CD4-positive, alpha-beta T cell treated with Interleukin-15 for 1 hour (primary cell): Measurements from ENCODE around the gene NDST4.
"Not testable (repeated sequence)": the region's sequence is repeated elsewhere in the genome, so short reads cannot be mapped to it uniquely, and the experiment has no call there.

Experiments
- DNase-seq: peaks from one replicate; pipeline ENCODE4 v3.0.0-alpha.2; 2020

The NDST4 gene

DNA sequence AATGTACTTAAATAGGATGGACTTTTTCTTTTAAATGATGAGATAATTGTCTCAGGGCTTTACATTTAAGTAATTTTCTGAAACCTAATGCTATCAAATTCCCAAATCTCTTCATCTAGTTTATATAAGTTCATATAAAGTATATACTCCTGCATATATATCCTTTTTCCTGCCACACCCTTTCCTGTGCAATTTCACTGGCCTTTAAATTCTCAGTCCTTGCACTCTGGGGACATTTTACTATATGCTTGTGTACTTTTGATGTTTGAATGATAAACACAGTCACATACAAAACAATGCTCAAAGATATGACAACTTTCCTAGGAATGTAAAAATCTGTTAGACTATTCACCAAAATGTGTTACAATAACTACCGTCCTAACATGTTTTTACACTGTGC, 60.1 kb downstream of the NDST4 start:
- DNase-seq, result no peak

DNA sequence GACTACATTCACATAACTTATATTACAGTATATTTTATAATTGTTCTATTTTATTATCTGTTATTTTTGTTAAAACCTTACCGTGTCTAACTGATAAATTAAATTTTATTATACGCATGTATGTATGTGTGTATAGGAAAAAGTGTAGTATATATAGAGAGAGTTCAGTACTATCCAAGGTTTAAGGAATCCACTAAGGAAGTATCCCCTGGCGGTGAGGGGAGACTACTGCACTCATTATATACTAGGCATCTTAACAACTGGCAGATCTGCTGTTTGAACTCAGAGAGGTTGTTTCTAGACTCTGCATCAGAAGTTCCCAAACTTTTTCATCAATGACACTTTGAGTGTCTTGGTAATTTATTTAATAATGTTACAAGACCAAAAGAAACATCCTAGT, 70.9 kb downstream of the NDST4 start:
- no peak for DNase-seq

DNA sequence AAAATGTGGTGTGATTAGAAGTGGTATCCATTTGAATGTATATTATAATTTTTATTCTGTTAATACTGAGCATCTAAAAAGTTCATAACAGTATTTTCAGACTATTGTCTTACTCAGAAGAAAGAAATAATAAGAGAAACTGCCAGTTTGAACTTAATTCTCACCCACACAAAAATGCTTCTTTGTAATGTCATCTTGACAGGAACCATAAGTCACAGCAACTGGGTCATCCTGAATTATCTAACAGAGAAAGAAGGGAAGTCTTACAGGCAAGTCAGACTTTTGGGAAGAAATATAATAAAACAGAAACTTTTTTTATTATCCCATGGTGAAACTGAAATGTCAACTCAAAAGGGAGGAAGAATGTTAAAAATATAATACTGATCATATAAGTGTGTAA, 83.1 kb downstream of the NDST4 start:
- no peak for DNase-seq

DNA sequence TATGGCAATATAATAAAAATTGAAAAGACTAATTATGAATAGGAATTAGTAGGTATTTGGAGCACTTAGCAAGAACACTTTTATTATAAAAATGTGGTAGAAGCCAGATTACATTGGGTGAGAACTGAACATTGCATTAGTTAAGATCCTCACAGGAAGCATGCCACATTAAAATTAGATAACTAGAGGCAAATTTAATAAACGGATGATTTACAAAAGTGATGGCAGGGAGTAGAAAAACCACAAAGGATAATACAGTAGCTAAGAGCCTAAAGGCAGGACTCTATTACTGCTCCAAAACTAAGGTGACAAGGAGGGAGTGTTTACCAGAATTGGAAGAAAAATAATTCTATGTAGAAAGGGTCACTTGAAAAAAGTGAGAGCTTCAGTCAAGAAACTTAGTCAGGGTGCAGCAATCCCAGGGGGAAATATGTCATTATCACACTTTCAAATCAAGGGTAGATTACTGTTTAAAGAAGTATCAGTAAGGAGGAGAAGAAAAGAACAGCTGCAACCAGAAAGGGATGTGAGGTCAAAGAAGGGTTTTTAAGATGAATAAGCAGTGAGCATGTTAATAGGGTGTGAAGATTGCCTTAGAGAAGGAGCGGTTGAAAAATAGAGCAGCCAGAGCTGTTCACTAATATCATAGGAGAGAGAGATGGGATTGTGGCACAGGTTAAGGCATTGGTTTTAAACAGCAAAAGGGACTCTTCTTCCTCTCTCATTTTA, 84.6 kb downstream of the NDST4 start:
- no peak for DNase-seq

DNA sequence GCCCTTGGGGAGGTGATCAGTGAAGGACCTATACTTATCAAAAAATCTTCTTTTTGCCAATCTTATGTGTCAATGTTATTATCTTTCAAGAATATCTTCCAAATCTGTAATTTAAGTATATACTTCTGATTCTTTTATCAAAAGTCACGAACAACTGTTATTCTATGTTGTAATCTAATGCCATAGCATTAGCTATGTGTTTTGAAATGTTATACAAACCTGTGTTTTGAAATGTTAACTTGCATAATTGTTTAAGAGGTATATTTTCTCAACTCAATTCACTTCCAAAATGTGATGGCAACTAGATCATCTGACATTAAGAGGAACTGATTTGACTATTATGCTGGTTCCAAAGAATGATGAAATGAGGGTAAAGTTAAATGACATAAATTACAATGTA, 113.5 kb downstream of the NDST4 start:
- no peak for DNase-seq

DNA sequence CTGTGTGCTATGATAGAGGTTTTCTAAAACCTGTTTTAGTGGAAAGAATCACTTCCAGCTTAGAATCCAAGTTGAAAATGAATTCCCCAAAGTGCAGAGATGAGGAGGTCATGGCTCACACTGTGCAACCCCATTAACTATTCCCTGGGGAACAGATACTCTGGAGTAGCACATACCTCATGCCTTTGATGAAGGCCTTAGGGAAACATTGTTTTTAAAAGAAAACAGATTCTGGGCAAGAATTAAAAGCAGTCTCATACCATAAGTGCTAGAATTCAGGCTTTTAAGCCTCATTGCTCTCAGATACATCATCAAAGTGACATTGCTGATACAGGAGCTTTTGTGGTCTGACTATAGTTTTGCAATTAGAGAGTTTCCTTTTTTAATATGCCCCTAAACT, 115.1 kb downstream of the NDST4 start:
- no peak for DNase-seq

DNA sequence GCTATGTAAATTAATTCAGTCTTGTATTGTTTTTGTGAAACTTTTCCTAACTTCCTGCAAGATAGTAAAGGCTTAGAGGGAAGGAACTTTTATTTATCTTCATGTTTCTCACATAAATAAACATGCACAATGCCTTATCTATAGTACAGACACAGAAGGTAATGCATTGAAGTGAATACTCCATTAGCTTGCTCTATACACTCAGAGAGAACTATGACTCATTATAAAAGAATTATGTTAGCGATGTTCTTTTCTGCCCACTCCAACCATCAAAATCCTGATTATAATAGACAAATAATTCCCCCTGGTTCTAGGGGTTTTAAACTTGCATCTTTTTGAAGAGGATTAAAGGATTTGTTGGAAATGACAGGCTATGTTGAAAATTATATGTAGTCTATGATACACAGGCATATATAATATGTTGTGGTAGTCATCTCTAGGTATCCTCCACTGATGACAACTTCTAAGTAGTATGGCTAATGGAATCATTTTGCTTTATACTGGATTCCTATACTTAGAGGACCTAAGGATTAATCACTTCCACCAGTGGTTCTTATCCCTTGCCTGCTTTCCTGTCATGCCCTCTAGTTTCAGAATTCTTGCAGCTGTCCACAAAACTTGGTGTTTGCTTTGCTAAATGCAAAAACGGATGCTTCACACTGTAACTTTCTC, 115.7 kb downstream of the NDST4 start:
- DNase-seq, result no peak

DNA sequence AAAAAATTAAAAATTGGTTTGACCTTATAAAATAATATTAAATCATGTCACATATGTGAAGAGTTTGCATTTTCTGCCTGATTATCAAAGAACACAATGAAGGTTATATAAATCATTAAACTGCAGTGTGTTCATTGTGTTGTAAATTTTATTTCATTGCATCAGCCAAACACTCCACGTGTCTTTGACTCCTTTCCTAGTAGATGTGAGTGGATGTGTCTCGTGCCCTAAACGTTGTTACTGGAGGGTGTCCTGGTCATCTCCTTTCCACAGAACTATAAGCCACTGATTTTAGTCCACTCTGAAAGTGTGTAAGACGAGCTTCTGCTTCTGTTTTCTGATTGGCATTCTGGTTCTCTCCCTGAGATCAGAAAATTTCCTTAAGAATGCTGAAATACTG, 127.3 kb downstream of the NDST4 start:
- no peak for DNase-seq

DNA sequence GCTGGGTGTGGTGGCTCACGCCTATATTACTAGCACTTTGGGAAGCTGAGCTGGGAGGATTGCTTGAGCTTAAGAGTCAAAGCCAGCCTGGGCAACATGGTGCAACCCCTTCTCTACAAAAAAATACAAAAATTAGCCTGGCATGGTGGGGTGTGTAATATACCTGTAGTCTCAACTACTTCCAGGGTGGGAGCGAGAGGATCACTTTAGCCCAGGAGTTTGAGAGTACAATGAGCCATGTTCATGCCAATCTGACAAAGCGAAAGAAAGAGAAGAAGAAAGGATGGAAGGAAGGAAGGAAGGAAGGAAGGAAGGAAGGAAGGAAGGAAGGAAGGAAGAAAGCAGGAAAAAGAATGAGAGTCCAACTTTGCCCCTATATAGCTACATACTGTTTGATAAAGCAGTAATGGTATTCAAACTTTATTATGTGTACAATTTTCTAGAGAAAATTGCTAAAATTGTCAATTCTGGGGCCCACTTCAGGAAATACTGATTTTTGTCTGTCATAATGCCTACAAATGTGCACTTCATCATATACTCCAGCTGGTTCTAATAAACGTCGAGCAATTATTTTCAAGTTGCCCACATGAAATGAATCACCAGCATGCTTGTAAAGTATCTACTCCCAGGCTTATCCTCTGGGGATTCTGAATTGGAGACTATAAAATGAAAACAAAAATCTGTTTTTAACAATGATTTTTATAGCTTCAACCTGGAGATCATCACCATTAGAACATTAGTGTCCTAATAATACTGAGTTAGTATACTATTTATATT, 132.3 kb downstream of the NDST4 start:
- no peak for DNase-seq

DNA sequence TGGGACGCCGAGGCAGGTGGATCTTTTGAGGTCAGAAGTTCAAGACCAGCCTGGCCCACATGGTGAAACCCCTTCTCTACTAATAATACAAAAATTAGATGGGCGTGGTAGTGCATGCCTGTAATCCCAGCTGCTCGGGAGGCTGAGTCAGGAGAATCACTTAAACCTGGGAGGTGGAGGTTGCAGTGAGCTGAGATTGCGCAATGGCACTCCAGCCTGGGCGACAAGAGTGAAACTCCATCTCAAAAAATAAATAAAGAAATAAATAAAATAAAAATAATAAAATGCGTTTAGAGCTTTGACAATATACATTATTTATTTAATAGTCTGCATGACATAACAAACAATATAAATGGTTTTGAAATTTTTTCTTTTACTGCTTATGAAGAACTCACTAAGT, 133.0 kb downstream of the NDST4 start:
- DNase-seq, result not testable (repeated sequence)

DNA sequence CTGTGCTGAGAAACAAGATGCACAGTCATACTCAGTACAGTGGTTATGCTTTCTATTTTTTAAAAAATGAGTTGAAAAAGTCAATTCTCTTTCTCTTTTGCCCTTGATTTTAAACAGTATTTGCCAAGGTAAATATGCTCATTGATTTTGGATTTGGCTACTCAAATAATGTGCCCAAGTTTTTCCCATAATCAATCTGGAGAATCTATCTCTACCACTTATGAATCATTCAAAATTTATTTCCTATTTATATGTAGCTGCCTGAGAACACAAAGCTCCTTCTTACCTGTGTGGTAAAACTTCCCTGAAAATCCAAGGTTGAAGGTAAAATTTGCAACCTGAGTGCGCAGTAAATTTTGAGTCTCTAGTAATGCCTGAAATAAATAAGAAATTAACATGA, 136.5 kb downstream of the NDST4 start:
- no peak for DNase-seq

DNA sequence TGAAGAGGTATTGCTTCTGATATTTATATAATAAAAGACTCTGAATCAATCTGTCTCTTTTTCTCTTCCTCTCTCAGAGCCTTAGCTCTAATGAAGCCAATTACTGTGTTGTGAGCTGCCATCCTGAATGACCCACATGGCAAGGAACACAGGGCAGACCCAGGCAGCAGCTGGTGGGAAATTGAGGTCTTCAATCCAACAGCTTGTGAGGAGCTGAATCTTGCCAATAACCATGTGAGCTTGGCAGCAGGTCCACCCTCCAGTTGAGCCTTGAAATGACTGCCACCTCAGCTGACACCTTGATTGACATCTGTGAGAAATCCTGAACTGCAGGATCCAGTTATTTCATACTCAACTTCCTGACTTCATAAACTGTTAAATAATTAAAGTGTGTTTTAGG, 149.4 kb downstream of the NDST4 start:
- no peak for DNase-seq

DNA sequence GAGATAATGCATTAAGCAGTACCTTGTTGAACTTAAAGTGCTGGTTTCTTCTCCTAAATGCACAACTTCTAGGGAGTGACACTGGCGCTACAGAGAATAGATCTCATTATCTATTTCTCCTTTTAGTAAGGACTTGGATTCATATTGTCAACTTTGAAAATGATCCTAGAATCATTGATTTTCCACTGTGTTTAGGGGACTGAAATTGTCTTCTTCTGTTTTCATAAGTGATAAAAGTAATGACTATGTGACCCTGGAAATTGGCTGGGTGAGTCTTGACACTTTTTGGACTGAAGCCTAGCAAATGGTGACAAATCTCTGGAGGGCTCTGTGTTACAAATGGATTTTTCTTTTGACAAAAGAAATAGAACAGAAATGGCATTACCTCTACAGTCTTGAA, 167.8 kb downstream of the NDST4 start:
- no peak for DNase-seq

DNA sequence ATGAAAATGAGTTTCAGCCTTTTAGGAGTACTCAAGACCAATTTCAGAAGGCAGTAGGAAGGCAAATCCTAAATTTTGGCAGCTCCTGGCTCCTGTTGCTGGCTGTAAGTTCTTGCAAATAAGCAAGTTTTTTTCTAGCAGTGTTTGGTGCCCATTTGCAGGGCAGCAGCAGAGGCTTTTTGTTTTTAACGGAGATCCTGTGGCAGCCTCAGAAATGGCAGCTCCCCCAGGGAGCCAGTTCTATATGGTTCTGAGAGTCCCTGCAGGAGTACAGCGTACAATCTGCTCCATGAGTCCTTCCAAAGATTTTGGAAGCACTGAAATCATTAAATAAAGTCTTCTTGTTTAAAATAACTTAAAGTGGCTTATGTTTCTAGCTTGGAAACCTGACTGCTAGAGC, 171.9 kb downstream of the NDST4 start:
- DNase-seq, result no peak

DNA sequence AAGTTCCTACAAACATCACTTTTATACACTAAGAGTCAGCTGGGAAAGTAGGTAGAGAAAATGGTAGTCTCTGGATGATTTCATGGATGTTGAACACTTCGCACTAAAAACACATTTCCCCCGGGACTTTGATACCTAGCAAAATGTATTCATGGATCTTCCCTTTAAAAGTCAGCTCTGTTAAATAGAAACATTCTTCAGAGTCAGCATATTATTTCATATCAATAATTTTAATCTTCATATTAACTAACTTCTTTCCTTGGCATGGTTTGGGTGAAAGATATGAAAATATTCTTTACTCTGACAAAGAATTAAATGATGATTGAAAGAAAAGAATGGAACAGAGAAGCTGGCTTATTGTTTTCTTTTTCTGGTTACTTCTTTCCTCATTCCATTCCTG, 185.5 kb downstream of the NDST4 start:
- DNase-seq, result no peak

DNA sequence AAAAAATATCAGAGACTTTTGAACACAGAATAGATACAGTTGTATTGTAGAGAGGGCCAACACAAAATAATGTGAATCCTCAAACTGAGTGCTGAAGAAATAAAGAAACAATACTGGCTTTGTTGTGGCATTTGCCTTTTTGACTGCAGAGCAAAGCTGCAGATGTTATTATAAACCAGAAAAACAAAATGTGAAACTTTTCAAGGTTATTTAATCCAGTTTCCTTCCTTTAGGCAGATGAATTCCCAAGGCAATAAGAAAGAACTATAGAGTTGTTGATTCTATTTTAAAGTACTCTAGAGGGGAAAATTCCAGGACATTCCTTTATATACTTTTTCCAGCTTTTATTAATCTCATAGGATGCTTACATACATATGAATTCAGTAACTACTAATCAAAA, 186.8 kb downstream of the NDST4 start:
- no peak for DNase-seq

DNA sequence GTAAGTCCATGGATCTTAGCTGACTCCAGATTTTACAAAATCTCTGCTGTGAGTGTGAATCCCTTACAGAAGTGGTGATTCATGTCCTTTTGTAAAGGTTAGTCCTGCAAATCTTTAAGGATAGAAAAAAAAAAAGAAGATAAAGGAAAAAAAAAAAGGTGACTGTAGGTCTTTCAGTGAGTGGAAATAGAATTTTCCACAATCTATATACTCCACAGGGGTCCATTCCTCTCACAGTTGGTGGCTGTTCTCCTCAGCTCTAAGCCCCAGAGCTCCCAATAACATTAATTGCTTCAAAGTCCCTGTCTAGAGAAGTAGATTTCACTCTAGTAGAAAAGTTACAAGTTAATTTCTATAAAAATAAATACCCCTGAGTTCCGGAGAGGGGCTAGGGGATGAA, 189.1 kb downstream of the NDST4 start:
- no peak for DNase-seq

DNA sequence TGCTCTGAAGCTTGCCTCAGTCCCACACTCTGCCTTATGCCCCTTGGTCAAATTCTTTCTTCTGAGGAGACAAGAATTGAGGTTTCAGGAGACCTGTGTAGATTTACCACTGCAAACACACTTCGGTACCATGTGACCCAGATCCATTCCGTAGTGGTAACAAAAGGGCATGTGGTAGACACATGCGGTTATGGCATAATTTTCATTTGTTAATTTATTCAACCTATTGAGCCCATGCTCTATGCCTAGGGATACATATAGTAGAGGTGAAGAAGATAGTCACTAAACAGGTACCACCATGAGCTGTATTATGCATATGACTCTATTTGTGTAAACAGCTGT, 190.9 kb downstream of the NDST4 start:
- no peak for DNase-seq

DNA sequence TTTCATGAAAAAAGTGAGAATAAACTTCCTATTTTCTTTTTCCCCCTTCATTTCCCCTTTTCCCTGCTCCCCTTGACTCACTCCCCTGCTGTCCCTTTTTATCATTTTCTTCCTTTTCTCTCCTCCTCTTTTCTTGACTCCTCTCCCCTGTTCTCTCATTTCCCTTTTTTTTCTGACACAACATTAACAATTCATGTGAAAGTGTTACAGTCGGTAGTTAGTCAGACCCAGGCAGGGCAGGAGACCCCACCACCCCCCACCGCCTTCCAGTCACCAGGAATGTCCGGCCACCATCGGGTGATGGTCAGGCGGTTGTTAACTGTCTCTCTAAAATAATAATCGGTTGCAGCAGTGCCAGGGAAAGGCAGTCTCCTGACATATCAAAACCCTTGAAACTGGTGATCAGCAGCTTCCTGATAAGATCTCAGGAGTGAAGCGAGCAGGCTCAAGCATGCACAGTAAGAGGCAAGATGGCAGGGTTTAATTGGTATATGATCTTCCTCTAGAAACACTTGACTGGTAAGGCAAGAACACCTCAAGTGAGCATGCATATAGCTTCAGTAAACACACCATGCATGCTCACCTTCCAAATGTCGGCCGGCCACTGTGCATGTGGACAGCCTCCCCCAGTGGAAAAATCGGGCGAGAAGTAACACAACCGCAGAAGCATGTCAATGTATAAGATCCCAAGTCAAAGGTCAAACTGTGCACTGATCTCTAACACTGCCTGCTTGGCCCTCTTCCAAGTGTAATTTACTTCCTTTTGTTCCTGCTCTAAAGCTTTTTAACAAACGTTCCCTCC, 191.4 kb downstream of the NDST4 start:
- no peak for DNase-seq

DNA sequence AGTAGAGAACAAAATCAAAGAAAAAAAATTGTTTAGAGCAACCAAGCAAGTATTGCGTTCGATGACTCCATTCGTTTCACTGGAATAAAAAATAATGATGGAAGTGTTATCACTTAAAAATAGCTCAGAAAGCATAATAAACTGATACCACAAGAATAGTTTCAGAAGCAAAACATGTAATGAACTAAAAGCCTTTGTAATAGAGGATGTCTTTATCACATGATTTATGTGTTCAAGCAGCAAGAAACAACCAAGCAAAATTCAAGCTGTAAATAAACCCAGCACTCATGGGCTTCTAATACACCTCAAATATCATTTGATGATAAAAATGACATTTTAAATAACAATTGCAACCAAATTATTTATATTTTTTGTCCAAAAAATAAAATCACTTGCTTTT, 192.2 kb downstream of the NDST4 start:
- no peak for DNase-seq

DNA sequence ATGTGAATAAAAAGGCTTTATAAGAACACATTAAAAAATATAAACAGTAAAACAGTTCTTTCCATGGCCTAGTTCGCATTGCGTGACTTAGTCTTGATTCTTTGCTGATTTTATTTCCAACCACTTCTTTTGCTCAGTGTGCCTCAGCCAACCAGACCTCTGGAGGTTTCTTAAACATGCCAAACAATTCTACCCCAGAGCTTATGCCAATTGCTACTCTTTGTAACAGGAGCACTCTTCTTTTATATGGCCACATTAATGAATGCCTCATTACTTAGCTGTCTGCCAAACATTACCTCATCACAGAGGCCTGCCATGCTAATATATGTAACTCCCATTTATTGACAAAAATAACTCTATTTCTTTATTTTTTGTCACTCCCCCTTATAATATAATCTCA, 202.3 kb downstream of the NDST4 start:
- no peak for DNase-seq

DNA sequence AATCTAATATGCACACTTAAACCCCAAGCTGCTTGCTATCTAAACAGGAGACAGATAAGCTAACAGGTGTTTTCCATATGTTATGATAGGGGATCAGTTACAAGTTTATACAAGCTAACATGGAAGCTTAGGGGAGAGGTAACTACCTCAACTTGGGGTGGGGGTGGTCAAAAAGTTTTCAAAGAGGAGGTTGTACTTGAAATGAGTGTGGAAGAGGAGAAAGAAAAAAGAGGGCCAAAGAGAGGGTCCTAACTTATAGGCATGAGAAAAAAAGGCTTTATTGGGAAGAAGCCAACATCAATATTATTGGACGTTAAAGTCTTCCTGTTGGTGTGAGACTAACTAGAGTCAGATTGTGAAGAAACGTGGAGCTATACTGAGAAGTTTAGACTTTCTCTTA, 205.9 kb downstream of the NDST4 start:
- DNase-seq, result no peak

DNA sequence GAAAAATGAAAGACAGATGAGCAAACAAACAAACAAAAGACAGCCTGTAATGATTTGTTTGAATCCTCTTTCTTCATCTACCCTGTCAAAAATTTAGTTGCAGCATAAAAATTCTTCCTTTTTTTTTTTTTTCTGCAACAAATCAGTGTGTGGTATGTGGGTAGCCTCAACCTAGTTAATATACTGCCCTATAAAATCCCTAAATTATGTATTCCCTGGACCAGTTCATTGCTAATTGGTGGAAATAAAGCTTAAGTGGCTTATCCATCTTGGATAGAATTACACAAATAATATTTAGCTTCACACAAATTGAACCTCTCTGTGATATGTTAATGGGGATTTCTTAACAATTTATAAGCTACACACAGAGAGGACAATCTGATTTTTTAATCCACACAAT, 208.4 kb downstream of the NDST4 start:
- no peak for DNase-seq

DNA sequence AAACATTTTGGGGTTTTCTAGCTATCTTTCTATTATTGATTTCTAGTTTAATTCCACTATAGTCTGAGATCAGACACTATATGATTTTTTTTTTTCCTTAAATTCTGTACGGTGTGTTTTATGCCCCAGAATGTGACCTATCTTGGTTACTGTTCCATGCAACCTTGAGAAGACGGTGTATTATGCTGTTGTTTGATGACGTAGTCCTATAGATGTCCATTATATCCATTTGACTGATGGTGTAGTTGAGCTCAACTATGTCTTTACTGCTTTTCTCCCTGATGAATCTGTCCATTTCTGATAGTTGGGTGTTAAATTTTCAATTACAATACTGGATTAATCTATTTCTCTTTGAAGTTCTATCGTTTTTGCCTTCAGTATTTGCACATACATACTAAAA, 212.5 kb downstream of the NDST4 start:
- DNase-seq, result no peak
